ENCODE measurements around the gene LIMS2.

LIMS2 gene

DNA sequence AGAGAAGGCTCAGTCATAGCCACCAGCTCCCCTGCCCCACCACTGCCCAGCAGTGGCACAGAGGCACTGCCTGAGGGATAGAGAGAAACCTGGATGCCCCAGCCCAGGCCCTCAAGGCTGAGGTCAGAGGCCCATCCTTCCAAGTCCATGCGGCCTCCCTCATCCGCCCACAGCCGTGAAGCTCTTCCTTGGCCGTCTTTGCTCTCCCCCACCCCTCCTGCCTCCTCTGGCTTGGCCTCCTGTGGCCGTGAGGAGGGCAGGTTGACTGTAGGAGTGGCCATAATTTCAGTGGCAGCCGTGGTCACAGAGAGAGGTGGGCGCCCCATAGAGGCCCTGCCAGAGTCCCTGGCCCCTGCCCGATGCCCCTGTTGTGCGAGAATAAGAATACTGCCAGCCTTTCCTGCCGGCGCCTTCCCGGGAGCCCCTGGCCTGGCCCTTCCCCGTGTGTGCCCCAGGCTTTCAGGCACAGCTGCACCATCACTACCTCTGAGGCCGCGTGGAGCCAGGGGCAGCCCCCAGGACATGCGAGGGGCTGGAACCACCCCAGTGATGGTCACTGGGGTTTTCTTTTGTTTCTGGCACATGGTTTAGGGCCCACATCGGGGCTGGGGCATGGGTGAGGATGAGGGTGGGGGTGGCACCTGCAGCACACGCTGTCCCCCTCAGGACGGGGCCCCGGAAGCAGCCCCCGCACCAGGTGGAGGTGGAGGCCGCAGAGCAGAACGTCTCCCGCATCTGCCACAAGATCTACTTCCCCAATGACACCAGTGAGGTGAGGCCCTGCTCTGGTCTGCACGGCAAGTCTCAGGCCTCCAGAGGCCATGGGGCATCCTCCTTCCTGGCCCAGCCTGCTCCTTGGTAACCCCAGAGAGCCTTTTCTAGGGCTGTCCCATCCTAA is 42.5 kb downstream of the LIMS2 start:
- DNase-seq = no peak

DNA sequence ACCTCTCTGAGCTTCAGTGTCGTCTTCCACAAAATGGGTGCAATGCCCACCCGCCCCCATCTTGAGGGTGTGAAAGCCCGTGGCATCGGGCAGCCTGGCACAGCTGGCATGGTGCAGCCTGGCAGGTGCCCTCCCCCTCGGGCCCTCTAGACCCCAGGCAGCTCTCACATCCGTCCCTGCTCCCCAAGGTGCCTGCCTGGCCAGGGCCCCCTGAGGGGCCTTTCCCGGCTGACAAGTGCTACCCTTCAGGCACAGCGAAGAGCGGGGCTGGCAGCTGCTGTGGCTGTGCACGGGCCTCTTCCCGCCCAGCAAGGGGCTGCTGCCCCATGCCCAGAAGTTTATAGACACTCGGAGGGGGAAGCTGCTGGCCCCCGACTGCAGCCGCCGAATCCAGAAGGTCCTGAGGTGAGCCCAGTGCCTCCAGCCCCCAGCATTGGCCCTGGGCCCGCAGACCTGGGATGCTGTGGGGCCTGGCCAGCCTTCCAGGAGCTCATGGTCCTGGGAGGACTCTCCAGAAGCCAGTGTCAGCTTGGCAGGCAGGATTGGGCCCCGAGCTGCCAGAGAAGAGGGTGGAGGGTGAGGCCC is 43.2 kb downstream of the LIMS2 start:
- no peak for DNase-seq

DNA sequence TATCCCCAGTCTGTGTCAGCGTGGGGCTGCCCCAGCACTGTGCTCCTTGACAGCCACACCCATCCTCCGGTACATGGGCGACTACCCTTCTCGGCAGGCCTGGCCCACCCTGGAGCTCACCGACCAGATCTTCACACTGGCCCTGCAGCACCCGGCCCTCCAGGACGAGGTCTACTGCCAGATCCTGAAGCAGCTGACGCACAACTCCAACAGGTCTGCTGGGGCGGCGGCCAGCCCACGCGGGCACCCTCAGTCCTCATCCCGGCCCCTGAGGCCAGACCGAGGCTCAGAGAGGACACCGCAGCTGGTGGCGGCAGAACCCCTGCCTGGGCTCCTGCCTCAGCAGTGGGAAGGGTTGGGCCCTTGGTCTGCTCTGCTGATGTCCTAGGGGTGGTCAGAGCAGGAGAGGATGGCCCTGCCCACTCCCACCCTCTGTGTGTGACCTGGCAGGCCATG is 43.8 kb downstream of the LIMS2 start:
- DNase-seq = no peak

DNA sequence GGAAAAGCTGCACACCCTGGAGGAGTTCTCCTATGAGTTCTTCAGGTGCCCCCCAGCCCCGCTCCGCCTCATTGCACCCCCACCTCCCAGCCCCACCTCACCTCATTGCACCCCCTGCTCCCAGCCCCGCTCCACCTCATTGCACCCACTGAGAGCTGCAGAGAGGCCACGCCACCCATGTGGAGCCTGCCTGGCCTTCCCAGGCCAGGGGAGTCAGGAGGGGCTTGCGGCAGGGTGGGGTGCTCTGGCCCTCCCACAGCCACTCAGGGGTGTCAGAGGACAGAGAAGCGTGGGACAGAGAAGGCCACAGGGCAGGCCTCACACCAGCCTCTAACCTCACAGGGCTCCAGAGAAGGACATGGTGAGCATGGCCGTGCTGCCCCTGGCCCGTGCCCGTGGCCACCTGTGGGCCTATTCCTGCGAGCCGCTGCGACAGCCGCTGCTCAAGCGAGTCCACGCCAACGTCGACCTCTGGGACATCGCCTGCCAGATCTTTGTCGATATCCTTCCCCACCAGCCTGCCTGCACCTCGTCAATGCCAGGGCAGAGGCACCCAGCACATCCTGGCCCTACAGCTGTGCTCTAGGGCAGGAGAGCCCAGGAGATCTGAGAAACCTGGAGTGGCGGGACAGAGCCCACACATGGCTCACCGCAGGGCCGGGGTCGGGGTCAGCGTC is 44.3 kb downstream of the LIMS2 start:
- no peak for DNase-seq

DNA sequence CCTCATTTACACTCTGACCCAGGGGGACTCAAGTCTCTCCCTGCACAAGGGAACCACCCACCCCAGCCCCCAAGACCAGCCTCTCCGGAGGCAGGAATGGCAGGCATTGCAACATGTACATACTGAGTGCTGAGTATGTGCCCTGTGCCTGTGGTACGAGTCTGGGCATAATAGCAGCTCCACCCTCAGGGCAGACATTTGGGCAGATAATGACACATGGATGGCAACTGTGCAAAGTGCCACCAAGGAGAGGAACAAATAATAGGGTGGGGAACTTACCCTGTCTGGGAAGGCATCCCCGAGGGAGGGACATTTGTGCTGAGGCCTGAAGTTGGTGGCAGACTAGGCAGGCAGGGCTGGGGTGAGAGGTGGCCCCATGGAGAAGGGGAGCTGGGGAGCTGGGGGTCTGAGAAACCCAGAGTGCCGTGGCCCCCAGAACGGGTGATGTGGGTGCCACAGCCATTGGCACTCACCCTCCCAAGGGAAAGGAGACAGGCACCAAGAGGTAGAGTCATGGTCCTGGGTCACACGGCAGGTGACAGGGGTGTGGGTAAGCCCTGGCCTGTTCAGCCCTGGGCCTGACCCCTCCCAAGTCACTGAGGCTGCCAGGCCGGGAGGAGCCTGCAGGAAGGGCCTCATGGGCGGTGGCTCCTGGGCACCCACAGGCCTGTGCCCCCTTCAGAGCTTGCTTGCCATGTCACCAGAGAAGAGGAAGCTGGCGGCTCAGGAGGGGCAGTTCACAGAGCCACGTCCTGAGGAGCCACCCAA is 45.0 kb downstream of the LIMS2 start:
- DNase-seq = no peak

DNA sequence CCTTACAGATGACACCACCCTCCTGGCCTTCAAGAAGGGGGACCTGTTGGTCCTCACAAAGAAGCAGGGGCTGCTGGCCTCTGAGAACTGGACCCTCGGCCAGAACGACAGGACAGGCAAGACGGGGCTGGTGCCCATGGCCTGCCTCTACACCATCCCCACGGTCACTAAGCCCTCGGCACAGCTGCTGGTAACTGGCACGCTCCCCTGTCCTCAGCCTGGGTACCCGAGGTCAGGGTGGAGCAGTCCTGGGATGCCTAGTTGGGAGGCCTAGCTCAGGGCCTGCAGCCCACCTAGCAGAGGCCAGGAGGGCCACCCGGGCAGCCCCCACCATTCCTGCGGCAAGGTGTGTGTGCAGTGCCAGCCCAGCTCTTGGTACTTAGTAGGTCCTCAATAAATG is 45.7 kb downstream of the LIMS2 start:
- DNase-seq = no peak

DNA sequence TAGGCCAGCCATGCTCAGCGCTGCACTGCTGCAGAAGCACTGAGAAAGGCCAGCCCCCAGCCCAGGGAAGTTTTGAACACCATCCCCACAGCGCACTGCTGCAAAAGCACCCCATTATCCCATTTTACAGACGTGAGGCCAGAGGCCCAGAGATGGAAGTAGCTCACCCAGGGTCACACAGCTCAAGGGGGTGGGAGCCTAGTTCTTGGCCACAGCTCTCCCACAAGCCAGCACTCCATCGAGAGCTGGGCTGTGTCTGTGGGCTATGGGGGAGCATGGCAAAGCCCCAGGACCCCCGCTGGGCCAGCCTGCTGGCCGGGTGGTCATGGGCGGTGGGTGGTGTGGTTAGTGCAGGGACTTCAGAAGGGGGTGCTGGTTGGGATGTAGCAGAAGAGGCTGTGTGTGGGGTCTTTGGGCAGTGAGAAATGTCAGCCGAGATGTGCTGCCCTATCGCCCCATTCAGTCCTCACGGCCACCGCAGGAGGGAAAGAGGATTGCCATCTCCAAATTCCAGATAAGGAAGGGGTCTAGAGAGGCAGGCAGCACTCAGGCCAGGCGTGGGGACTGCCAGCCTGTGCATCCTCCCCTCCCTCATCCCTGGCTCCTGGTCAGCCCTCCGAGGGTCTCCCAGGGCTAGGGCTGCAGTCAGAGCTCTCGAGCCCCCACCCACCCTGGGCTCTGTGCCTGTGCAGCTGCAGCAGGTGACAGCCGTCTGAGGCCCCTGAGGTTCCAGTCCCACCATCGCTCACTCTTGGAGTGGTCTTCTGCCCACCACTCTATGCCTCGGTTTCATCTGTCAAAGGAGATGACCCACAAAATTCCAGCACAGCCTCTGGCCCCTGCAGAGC is 46.3 kb downstream of the LIMS2 start:
- no peak for DNase-seq

DNA sequence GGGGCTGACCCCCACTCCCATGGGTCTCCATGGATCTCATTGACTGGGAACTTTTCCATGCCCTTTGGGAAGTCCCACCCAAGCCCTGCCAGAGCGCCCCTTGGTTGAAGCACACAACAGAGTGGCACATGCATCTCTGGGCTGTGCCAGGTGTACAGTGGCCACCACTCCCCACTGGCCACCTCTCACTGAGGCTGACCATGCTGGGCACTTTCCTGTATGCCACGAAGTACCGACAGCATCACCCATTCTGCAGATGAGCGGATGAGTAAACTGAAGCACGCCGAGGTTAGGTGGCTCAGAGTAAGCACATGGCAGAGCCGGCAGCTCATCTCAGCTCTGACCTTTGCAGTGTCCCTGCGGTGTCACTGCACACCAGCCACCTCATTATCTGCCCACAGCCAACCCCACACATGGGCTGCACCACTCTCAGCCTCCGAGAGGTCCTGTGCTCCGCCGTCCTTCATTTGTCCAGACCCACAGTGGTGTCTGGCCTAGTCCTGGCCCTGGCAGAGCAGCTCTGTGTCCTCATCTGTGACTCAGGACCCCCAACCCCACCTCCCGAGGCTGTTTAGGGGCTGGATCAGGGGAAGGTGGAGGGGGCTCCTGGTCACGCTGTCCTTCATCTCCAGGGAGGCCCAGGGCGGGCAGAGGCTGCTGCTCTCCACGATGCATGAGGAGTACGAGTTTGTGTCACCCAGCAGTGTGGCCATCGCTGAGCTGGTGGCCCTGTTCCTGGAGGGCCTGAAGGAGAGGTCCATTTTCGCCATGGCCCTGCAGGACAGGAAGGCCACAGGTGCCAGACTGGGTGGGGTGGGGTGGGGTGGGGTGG is 47.4 kb downstream of the LIMS2 start:
- DNase-seq = no peak

DNA sequence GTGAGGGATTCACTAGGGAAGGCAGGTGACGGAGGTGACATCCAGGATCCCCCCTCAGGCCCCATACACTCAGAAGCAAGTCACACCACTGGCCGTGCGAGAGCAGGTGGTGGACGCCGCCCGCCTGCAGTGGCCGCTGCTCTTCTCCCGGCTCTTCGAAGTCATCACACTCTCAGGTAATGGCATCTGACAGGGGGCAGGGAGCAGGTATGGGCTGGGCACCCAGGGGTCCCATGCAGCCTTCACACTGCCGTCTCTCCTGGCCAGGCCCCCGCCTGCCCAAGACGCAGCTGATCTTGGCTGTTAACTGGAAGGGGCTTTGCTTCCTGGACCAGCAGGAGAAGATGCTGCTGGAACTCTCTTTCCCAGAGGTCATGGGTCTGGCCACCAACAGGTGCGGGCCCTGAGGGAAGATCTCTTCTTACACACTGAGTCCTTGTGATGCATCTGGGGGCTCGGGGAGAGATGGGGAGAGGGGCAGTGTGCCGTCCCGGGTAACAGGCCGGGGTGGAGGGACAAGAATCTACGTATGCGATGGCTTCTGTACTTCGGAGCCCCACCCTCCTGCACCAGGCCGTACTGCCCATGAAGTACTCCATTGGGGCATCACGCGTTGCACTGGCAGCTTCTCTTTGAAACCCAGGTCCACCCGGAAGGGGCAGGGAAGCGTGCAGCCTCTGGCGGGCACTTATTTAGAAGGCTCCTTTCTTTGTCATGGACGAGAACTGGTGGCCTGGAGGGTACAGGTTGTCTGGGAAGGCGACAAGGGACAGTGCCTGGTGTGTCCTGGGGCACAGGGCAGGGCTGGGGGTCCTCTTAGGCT is 48.2 kb downstream of the LIMS2 start:
- no peak for DNase-seq

DNA sequence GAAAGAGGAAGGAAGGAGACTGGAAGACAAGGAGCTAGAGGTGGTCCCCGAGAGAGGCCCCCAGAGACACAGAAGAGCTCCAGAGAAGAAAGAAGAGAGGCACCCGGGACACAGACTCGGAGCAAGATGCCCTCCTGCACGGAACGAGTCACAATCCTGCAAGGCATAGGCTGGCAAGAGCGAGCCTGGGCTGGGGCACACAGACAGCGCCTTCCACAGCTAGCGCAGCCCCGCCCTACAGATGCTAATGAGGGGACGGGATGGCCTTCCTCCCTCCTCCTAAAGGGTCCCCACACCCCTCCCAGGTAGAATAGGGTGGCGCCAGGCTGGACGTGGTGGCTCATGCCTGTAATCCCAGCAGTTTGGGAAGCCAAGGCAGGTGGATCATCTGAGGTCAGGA is 49.2 kb downstream of the LIMS2 start:
- DNase-seq = no peak

DNA sequence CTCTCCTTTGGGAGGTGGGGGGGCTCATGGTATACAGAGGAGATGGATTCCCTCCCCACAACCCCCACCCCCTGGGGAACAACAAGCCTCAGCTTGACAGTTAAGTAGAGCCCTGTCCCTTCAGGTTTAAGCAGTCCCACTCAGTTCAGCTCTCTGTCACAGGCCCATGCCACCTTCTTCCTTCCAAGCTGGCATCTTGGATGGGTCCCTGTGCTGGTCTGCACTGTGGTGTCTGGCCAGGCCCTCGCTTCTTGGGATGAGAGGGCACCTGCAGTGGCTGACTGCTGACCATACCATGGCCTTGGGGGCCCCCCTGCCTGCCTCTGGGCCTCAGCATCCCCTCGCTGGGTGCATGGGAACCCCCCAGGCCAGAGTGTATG is 49.8 kb downstream of the LIMS2 start:
- no peak for DNase-seq

DNA sequence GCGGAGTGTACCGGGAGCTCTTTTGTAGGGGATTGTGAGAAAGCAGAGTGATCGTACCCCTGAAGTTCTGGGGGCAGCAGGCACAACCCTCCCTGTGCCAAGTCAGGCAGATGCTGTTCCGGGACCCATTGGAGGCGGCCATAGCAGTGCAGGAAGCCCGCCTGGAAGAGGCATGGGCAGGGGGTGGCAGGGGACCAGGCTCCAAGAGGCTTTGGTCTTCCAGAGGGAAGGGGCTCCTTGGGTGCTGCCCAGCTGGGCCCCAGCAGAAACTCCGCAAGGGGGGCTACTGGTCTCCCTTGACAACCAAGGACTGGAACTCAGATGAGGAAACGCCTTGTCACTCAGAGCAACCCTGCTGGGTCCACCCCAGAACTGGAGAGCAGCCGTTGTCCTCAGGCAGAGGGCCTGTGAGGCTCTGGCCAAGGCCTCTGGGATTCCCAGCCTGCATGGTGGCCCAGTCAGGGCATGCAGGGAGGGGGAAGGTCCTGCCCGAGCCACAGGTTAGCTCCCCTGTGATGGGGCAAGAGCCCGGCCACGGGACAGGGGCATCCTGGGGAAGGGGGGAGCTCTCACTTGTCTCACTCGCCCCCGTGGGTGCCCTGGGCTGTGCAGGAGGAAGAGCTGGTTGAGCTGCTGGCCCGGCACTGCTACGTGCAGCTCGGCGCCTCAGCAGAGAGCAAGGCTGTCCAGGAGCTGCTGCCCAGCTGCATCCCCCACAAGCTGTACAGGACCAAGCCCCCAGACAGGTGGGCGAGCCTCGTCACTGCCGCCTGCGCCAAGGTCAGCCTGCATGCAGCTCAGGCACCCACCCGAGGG is 50.4 kb downstream of the LIMS2 start:
- DNase-seq = no peak

DNA sequence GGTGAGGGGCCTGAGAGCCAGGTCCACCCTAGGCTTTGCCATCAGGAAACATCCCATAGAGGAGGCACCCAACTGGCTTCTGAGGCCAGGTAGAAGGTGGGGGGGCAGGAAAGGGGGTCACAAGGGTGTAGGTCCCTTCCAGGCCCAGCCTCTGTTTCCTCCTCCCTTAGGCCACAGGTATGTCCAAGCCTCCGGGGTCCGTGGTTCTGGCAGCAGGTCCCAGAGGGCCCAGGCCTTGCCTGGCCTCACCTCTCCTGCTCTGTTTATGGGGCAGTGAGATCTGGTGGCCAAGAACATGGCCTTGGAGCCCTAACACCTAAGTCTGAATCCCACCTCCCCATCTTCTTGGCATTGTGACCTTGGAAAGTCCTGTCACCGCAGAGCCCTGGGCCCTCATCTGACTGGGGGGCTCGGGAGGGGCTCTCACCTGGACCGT is 51.0 kb downstream of the LIMS2 start:
- no peak for DNase-seq

DNA sequence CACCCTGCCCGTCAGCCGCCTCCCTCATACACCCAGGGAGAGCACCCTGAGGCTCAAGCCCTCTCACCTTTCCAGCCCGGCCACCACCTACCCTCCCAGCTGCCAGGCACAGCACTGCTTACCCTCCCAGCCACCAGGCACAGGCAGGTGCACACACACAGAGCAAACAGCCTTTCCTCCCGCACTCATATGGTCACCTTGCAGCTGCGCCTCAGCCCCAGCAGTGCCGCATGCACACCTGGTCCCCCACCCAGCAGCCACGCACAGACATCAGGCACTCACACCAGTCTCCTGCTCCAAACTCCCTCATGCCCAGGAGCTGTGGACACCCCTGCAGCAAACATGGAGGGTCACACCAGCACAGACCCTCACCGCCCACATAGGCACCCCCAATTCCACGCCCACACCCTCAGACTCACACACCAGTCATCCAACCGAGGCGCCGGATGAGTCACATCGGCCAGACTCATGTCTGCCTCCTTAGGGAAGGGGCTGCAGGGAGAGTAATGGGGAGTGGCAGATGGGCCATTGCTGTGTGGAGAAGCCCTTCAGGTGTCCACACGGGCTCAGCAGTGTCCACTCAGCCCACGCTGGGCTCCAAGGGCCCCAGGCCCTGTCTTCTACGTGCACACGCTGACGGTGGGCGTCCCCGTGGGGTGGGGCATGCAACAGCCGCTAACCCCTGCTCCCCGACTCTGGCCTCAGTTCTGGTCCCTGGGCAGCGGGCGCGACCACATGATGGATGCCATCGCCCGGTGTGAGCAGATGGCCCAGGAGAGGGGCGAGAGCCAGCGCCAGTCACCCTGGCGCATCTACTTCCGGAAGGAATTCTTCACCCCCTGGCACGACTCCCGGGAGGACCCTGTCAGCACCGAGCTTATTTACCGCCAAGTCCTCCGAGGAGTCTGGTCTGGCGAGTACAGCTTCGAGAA is 51.7 kb downstream of the LIMS2 start:
- DNase-seq = peak; percentile 63

DNA sequence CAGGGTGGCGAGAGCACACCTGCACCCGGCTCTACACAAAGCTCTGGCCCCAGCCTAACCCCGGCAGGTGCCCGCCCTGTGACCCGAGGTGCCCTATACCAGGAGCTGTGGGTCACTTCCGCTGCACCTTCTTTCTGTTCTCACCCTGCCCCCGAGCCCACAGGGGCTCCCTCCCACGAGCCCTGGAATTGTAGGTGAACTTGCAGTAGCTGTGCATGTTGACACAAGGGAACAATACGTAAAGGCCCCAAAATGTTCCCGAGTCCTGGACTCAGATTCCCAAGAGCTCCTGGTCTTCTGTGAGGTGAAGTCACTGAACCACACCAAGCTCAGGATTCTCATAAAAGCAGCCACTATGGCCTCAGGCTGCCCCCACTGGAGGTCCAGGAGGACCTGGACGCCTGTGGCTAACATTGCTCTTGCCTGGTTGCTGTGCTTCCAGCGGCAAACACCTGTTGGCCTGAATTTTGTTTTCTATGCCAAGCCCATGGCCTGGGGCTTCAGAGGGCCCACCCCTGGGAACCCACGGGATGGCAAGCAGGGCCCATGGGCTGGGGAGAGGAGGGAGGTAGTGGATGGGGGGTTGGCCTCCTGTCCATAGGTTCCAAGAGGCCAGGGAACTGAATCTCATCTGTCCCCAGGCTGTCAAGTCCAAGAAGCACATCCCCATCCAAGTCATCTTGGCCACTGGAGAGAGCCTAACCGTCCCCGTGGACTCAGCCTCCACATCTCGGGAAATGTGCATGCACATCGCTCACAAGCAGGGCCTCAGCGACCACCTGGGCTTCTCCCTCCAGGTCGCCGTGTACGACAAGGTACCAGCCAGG is 52.6 kb downstream of the LIMS2 start:
- DNase-seq = no peak

DNA sequence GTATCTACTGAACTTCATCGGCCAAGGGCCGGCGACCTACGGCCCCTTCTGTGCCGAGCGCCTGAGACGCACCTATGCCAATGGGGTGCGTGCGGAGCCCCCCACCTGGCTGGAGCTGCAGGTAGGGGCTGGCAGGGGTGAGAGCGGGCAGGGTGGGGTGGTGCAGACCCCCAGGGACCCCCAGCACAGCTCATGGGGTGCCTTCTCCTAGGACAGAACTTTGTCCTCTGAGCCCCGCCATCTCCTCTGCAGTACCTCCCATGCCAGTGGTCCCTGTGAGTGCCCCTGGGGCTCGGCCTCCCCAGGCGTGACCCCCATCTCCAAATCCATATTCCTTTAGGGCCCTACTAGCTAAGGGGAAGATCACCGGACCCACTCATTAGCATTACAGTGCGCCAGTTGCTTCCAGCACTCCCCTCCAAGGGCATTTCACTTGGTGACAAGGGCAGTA is 53.3 kb downstream of the LIMS2 start:
- no peak for DNase-seq

DNA sequence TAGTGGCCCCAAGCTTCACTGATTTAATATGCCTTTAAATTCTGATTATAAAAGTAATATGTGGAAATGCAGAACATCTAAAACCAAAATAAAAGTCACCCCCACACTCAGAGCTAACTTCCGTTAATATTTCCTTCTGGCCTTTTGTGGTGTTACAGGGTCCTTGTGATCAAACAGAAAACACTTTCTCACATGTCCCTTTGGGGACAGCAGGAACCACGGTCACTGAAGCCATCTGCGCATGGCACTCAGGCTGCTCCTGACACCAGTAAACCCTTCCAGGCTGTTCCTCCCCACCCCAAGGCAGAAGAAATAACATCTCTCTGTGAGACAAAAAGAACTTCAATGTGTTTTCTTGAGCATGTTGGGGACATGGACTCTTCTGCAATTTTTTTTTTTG is 54.5 kb downstream of the LIMS2 start:
- no peak for DNase-seq

All from fibroblast of skin of abdomen (primary cell).